Measurements from ENCODE around the gene TMEM201. TPM values are rescaled to one million over a fixed set of nuclear protein-coding genes. Genes with fewer than 3 reads are reported as not detected.

TMEM201 gene
- total and polyA plus RNA-seq, 2 donors from 2014 or later: 9.1 to 13.2 TPM

DNA sequence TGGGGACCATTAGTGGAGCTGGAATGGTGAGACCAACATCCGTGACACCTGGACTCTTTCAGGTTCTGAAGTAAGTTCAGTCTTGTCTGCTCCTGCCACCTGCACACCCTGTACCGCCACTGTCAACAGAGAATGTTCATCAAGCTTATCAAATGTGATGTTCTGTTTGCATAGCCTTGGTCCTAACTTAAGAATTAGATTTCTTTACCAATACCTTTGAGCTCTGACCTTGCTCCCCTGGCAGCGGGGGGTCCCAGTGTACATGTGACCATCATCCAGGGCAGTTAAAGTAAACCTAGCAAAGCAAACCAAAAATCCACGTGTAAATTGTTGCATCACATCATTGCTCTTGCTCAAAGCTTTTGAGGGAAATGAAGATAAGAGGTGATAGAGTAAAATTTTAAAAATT lies 35.0 kb upstream of the TMEM201 start:
- DNase-seq (no peak), FAIRE-seq (no peak)
- Histone ChIP-seq H3K36me3 (ENCODE audit: control insufficient read depth in 2 of 3, insufficient read depth in 3 of 3, low read length in 3 of 3) (peaks cover 0 to 8% (median 7%) of the 10 kb centered on the region in 3 donors), H3K4me1 (ENCODE audit: control insufficient read depth in 2 of 3, insufficient read depth in 2 of 3, low read depth in 1 of 3, low read length in 3 of 3) (peaks cover 0 to 7% (median 0%) of the 10 kb centered on the region in 3 donors), H3K9ac (ENCODE audit: low read length in 3 of 3) (no peak overlapping the region), H3K9me3 (ENCODE audit: control insufficient read depth in 2 of 3, insufficient read depth in 1 of 3, low read length in 3 of 3) (no peaks in the 10 kb centered on the region), H3K27me3 (ENCODE audit: control insufficient read depth, insufficient read depth, low read length) (no peaks in the 10 kb centered on the region), H3K4me3 (ENCODE audit: low read length in 3 of 3) (no peak overlapping the region), H3K27ac (ENCODE audit: low read depth in 2 of 2, low read length in 2 of 2) (no peak overlapping the region)
- intact Hi-C loops (cut with DNase I): no loop called here
- TF ChIP-seq, protein P1, sequence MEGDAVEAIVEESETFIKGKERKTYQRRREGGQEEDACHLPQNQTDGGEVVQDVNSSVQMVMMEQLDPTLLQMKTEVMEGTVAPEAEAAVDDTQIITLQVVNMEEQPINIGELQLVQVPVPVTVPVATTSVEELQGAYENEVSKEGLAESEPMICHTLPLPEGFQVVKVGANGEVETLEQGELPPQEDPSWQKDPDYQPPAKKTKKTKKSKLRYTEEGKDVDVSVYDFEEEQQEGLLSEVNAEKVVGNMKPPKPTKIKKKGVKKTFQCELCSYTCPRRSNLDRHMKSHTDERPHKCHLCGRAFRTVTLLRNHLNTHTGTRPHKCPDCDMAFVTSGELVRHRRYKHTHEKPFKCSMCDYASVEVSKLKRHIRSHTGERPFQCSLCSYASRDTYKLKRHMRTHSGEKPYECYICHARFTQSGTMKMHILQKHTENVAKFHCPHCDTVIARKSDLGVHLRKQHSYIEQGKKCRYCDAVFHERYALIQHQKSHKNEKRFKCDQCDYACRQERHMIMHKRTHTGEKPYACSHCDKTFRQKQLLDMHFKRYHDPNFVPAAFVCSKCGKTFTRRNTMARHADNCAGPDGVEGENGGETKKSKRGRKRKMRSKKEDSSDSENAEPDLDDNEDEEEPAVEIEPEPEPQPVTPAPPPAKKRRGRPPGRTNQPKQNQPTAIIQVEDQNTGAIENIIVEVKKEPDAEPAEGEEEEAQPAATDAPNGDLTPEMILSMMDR (IDR thresholded peaks at IDR 0.05; ENCODE audit: borderline replicate concordance, extremely low read depth, insufficient read depth): no peak

DNA sequence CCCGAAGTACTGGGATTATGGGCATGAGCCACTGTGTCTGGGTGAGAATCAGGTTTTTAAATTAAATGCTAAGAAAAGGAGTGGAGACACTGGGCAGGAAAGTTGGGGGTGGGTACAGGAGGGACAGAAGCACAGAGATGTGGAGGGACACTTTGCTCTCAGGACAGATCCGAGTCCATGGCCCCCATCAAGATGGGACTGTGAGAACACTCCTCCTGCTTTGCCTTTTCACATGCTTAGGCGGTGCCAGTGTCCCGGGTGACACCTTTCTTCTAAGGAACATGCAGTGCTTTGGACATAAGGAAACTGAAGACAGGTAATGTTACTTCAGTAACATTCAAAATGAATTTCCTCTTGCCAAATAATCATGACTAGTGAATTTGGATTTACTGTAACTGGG lies 32.8 kb upstream of the TMEM201 start:
- Histone ChIP-seq H3K9ac (ENCODE audit: low read length in 3 of 3) (no peak overlapping the region), H3K9me3 (ENCODE audit: control insufficient read depth in 2 of 3, insufficient read depth in 1 of 3, low read length in 3 of 3) (no peaks in the 10 kb centered on the region), H3K4me3 (ENCODE audit: low read length in 3 of 3) (no peak overlapping the region), H3K36me3 (ENCODE audit: control insufficient read depth in 2 of 3, insufficient read depth in 3 of 3, low read length in 3 of 3) (peaks cover 0 to 8% (median 7%) of the 10 kb centered on the region in 3 donors), H3K27ac (ENCODE audit: low read depth in 2 of 2, low read length in 2 of 2) (no peak overlapping the region), H3K27me3 (ENCODE audit: control insufficient read depth, insufficient read depth, low read length) (no peaks in the 10 kb centered on the region), H3K4me1 (ENCODE audit: control insufficient read depth in 2 of 3, insufficient read depth in 2 of 3, low read depth in 1 of 3, low read length in 3 of 3) (peaks cover 0 to 12% (median 0%) of the 10 kb centered on the region in 3 donors)
- intact Hi-C loops (cut with DNase I): no loop called here
- FAIRE-seq (no peak), DNase-seq (no peak)
- TF ChIP-seq, protein P1 (IDR thresholded peaks at IDR 0.05; ENCODE audit: borderline replicate concordance, extremely low read depth, insufficient read depth): no peak

DNA sequence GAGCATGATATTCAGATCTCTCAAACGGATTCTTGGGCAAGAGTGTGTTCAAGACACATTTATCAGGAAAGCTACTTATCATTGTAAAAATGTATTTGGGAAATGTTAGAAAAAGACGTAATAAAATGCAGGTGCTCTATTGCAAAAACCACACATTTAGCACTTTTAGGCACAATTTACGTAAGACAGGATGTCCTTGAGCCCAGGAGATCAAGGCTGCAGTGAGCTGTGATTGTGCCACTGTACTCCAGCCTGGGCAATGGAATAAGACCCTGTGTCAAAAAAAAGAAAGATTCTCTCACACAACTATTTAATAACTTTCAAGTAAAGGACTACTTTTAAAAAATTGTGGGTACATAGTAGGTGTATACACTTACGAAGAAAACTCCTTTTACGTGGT lies 31.1 kb upstream of the TMEM201 start:
- no peak for FAIRE-seq
- intact Hi-C loops (cut with DNase I): no loop called here
- no peaks in the 10 kb centered on the region for H3K9me3 ChIP-seq (ENCODE audit: control insufficient read depth in 2 of 3, insufficient read depth in 1 of 3, low read length in 3 of 3)
- no peak overlapping the region for H3K4me3 ChIP-seq (ENCODE audit: low read length in 3 of 3)
- TF ChIP-seq, protein P1 (IDR thresholded peaks at IDR 0.05; ENCODE audit: borderline replicate concordance, extremely low read depth, insufficient read depth): no peak
- H3K27ac ChIP-seq (ENCODE audit: low read depth in 2 of 2, low read length in 2 of 2): no peak overlapping the region
- peaks cover 0 to 8% (median 7%) of the 10 kb centered on the region in 3 donors for H3K36me3 ChIP-seq (ENCODE audit: control insufficient read depth in 2 of 3, insufficient read depth in 3 of 3, low read length in 3 of 3)
- H3K4me1 ChIP-seq (ENCODE audit: control insufficient read depth in 2 of 3, insufficient read depth in 2 of 3, low read depth in 1 of 3, low read length in 3 of 3): peaks cover 0 to 20% (median 4%) of the 10 kb centered on the region in 3 donors
- no peaks in the 10 kb centered on the region for H3K27me3 ChIP-seq (ENCODE audit: control insufficient read depth, insufficient read depth, low read length)
- no peak overlapping the region for H3K9ac ChIP-seq (ENCODE audit: low read length in 3 of 3)
- no peak for DNase-seq
